Thyroid gland (tissue), 4 donors: ENCODE measurements around the gene XRRA1. TPM values are rescaled to one million over a fixed set of nuclear protein-coding genes. Genes with fewer than 3 reads are reported as not detected.

ENCODE experiments used
- DNase-seq, 2 donors: peaks; one replicate each; pipeline ENCODE4 v3.0.0-alpha.2; 2019
- H3K27ac ChIP-seq, 3 donors: fragments of 200-600 bp; sonication (generic); 1 replicate in 2 of 3; 2 replicates in 1 of 3; pipeline ENCODE4 v1.5.1; 2016 to 2019; ENCODE audit warnings: mild to moderate bottlenecking in 1 of 3, moderate library complexity in 1 of 3
- H3K27me3 ChIP-seq: fragments of 200-600 bp; sonication (generic); one replicate; pipeline ENCODE4 v1.5.1; 2019
- H3K36me3 ChIP-seq, 2 donors: fragments of 200-600 bp; sonication (generic); one replicate each; pipeline ENCODE4 v1.5.1; 2016 to 2019
- H3K4me1 ChIP-seq, 2 donors: fragments of 200-600 bp; sonication (generic); one replicate each; pipeline ENCODE4 v1.5.1; 2017 to 2019
- H3K4me3 ChIP-seq, 3 donors: fragments of 200-600 bp; sonication (generic); replicated peaks in 1 of 3; 1 replicate in 2 of 3; 2 replicates in 1 of 3; pipeline ENCODE4 v1.5.1; 2016; ENCODE audit warnings: mild to moderate bottlenecking in 1 of 3
- H3K9me3 ChIP-seq: fragments of 200-600 bp; sonication (generic); one replicate; pipeline ENCODE4 v1.5.1; 2017
- POLR2A ChIP-seq, 2 donors: fragments of 450-650 bp; IDR thresholded peaks; one replicate each; pipeline ENCODE4 v1.6.1; 2017; ENCODE audit warnings: antibody characterized with exemption in 2 of 2, mild to moderate bottlenecking in 2 of 2, moderate library complexity in 1 of 2
- WGBS, 2 donors: methylation state at CpG; one replicate each; pipeline ENCODE4 v1.1.5; 2017; 5-methylcytosine and 5-hydroxymethylcytosine counted together
- intact Hi-C: fragments of 100-400 bp; cut with DNase I; formaldehyde crosslinking; loops from one replicate; pipeline ENCODE4 v1.15.1; 2023
- small RNA-seq: library from RNA; depleted of rRNA; stranded (forward); fragments of <200 nt; gene quantifications from one replicate; pipeline ENCODE3, GENCODE V24; 2016
- total RNA-seq, 4 donors: library from RNA; depleted of rRNA; stranded (reverse); fragments of >200 nt; gene quantifications; one replicate each; pipeline ENCODE4 v1.2.3, GENCODE V29; 2016
- TF ChIP-seq, protein P1 (sequence below), 6 experiments: fragments of 200-600 bp in 3 of 6; fragments of 450-650 bp in 3 of 6; sonication (generic) in 3 of 6; IDR thresholded peaks; one replicate each; pipeline ENCODE4 v1.5.1; 2016 to 2019; ENCODE audit warnings: antibody characterized with exemption in 6 of 6, mild to moderate bottlenecking in 2 of 6, inconsistent platforms in 1 of 6, moderate library complexity in 1 of 6

The XRRA1 gene
- total RNA-seq, 4 donors from 2014 or later, result 26.8 to 80.6 (median 39.1) TPM

DNA sequence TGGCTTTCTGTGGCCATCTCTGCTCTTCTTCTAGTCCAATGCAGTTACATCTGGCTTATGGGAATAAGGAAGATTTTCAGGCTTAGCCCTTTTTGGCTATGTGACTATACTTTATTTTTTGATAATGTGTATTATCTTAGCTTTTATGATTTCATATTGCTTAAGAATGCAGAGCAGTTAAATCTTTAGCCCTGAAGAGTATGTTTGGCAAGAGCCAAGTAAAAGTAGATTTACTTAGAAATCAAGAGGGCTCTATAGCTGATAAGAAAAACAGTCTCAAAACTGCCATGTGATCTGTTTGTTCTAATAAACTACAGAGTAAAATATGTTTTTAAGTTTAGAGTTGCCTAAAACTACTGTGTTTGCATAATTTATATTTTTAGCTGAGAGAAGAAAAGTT is 139.1 kb downstream of the XRRA1 start:
- H3K36me3 ChIP-seq, result no peaks in the 10 kb centered on the region
- DNase-seq, result no peak
- H3K27ac ChIP-seq, result no peak overlapping the region
- no peaks in the 10 kb centered on the region for H3K27me3 ChIP-seq
- peaks cover 7 to 10% of the 10 kb centered on the region in 2 donors for H3K4me1 ChIP-seq
- TF ChIP-seq POLR2A (IDR thresholded peaks at IDR 0.05), result no peak
- TF ChIP-seq, protein P1, sequence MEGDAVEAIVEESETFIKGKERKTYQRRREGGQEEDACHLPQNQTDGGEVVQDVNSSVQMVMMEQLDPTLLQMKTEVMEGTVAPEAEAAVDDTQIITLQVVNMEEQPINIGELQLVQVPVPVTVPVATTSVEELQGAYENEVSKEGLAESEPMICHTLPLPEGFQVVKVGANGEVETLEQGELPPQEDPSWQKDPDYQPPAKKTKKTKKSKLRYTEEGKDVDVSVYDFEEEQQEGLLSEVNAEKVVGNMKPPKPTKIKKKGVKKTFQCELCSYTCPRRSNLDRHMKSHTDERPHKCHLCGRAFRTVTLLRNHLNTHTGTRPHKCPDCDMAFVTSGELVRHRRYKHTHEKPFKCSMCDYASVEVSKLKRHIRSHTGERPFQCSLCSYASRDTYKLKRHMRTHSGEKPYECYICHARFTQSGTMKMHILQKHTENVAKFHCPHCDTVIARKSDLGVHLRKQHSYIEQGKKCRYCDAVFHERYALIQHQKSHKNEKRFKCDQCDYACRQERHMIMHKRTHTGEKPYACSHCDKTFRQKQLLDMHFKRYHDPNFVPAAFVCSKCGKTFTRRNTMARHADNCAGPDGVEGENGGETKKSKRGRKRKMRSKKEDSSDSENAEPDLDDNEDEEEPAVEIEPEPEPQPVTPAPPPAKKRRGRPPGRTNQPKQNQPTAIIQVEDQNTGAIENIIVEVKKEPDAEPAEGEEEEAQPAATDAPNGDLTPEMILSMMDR (IDR thresholded peaks at IDR 0.05), result no peak
- no peak overlapping the region for H3K4me3 ChIP-seq
- H3K9me3 ChIP-seq, result no peaks in the 10 kb centered on the region
- intact Hi-C loops, result no loop called here

DNA sequence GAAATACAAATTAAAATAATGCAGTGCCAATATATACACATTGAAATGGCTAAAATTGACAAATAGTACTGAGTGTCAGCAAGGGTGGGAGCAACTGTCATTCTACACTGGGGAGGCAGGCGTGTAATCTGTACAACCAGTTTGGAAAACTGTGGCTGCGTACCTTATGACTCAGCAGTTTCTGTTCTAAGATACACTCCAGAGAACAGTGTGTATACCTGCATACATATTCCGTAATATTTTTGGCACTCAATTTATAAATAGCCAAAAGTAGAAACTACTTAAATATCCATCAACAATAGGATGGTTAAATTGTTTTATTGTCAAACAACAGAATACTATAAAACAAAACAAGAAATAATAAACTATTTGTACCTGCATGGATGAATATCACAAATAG is 142.6 kb downstream of the XRRA1 start:
- TF ChIP-seq POLR2A (IDR thresholded peaks at IDR 0.05), result no peak
- TF ChIP-seq, protein P1 (IDR thresholded peaks at IDR 0.05), result no peak
- DNase-seq, result no peak
- intact Hi-C loops, result no loop called here
- WGBS, 2 donors, result 94 to 98% methylated on average over 3 of the region's 3 CpGs
- H3K27me3 ChIP-seq, result no peaks in the 10 kb centered on the region
- H3K4me3 ChIP-seq, result no peak overlapping the region
- H3K36me3 ChIP-seq, result no peaks in the 10 kb centered on the region
- H3K27ac ChIP-seq, result no peak overlapping the region
- H3K4me1 ChIP-seq, result peaks cover 3 to 7% of the 10 kb centered on the region in 2 donors
- H3K9me3 ChIP-seq, result no peaks in the 10 kb centered on the region

DNA sequence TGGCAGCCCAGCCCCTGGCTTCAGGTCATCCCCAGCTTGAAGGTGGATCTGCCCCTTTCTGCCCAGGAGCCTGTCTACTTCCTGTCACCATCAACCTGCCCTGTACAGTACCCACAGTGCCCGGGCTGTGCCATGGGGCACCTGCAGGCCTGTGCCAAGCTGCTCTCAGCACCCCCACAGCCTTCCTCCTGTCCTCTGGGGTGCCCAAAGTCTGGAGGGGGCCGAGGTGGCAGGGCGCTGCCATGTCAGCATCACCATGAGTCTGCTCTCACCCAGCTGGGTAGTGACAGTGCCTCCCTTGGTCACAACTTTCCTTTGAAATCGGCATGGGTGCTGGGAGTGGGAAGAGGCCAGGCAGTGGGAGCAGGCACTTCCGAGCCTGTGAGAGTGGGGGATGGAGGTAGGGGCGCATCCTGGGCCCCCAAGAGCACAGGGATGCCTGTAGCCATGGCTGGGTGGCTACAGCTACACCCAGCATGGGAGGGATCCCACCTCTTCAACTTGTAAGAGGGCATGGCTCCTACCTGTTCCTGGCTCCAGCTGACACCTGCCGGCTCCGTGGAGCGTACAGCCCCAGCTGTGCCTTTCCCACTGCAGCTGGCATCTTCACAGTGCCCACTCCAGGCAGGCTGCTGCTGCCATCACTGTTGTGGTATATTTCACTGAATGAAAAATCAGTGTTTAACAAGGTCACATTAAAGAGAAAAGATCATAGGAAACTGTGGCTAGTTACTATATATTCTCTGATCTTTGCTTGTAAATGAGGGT is 157.4 kb downstream of the XRRA1 start:
- Histone ChIP-seq H3K36me3 (peaks cover 12 to 16% of the 10 kb centered on the region in 2 donors), H3K4me3 (no peak overlapping the region), H3K27ac (no peak overlapping the region), H3K4me1 (no peaks in the 10 kb centered on the region), H3K9me3 (no peaks in the 10 kb centered on the region), H3K27me3 (no peaks in the 10 kb centered on the region)
- no peak for DNase-seq
- TF ChIP-seq POLR2A (IDR thresholded peaks at IDR 0.05), result no peak
- TF ChIP-seq, protein P1 (IDR thresholded peaks at IDR 0.05), result no peak
- intact Hi-C loops, result no loop called here
- WGBS, 2 donors, result 87 to 100% methylated on average over 5 to 8 of the region's 9 CpGs

Small RNA genes within 50 kb of the gene (small RNA-seq; reads per million reads assigned to genes)
- gene RN7SL239P, result not detected
- not detected for gene RNU6-216P

Other genes starting within 250 kb of the XRRA1 start
- gene CHRDL2, start 217.7 kb downstream of the XRRA1 start, total RNA-seq, result not detected
- 10 to 100 TPM; 24.1 to 30.2 (median 27.5) TPM for gene RNF169, start 200.2 kb downstream of the XRRA1 start, total RNA-seq
- gene SPCS2, start 175 bp upstream of the XRRA1 start, total RNA-seq, result 100 to 1,000 TPM in 2 of 4 donors, 10 to 100 TPM in 2; 53.6 to 229 (median 120) TPM
- 10 to 100 TPM in 2 of 4 donors, 1 to 10 TPM in 2; 8.1 to 13.0 (median 9.2) TPM for gene NEU3, start 39.8 kb upstream of the XRRA1 start, total RNA-seq
- not detected for gene OR2AT4, start 147.8 kb upstream of the XRRA1 start, total RNA-seq
- gene SLCO2B1, start 202.0 kb upstream of the XRRA1 start, total RNA-seq, result 100 to 1,000 TPM in 1 of 4 donors, 10 to 100 TPM in 3; 22.0 to 244 (median 56.9) TPM